Measurements from ENCODE around the gene KRTAP10-2.
"Not testable (repeated sequence)": the region's sequence is repeated elsewhere in the genome, so short reads cannot be mapped to it uniquely, and the experiment has no call there.

Gene KRTAP10-2

DNA sequence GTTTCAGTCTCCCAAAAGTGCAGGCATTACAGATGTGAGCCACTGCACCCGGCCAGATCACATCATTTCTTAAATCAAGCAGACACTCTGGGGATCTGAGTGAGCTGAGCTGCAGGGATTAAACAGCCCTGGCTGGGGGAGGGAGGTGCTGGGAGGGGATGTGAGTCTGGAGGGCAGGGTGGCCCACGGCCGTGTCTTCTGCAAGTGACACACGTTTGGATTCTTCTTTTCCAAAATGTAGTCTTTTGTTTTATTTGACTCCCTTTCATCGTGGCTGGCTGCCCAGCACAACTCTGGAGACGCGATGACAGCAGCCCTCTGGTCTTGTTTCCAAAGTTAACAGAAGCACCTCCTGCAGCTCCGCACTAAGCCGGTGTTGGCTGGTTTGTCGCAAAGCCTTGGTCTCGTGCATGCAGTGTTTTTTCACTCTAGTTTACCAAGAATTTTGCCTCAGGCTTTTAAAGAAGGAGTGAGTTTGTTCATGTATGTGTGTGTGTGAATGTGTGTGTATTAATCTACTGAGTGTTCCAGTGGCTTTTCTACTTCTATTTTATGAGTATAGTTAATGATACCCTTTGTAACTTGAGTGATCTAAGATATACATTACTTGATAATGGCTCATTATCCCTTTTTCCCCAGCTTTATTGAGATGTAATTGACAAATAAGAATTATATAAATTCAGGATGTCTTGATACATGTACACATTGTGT, 31.9 kb upstream of the KRTAP10-2 start:
- DNase-seq (ENCODE audit: insufficient read length, low spot score) = no peak
- no peak for FAIRE-seq

DNA sequence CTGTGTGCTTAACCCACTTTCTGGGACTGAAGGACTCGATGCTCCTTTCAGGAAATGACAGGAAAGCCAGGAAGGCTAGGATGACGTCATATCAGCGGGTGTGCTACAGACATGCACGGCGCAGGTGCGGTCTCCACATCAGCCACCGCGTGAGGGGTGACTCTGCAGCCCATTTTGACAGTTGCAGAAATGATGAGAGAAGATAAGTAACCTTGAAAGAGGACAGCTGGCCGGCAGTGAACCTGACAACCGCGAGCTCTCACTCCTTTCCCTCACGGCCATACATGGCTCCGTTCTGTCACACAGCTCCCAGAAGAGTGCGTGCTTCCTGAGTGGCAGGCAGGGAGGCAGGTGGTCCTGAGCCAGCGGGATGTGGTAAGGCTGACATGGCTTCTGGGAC, 30.8 kb upstream of the KRTAP10-2 start:
- FAIRE-seq = no peak
- DNase-seq (ENCODE audit: insufficient read length, low spot score) = no peak

DNA sequence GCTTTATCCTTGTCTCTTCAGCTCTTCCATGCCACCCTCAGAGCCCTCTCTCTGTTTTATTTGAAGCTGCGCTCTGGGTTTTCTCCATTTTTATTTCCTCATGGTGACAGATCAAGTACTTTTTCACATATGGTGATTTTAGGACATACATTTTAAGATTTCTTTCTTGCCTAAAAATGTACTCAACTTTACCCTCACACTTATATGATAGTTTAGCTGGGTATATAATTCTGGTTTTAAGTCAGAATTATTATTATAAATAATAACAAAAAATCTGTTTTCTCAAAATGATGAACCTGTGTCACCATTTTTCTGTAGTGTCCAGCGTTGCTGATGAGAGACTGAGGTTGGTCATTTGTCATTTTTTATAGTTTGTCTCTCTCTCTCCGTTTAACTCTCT, 29.9 kb upstream of the KRTAP10-2 start:
- no peak for DNase-seq (ENCODE audit: insufficient read length, low spot score)
- FAIRE-seq = no peak

DNA sequence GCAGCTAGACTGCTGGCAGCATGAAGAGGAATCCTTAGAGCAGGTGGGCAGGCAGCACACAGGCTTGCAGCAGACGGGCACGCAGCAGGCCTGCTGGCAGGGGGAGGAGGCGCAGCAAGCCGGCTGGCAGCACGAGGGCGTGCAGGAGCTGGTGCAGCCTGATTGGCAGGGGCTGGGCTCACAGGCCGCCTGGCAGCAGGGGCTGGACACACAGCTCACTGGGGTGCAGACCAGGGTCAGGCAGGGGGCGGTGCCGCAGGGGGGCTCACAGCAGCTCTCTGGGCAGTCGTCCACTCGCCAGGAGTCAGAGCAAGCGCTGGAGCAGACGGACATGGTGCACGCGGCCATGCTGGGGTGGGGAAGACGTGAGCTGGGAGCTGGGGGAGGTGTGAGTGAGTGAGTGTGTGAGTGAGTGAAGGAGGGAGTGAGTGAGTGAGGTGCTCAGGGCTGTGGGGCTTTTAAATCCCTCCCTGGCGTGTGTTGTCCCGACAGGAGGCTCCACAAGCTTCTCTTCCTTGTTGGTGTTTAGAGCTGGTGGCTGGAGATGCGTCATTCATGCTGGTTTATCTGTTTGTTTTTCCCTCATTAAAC, 29.0 kb upstream of the KRTAP10-2 start, which contains the start of gene KRTAP10-5:
KRTAP10-5 (minus strand) TSS at position 374 of the 591 bp plus-strand sequence; CDS start at position 348, 26 bp downstream.
- DNase-seq (ENCODE audit: insufficient read length, low spot score); FAIRE-seq: not testable (repeated sequence)

DNA sequence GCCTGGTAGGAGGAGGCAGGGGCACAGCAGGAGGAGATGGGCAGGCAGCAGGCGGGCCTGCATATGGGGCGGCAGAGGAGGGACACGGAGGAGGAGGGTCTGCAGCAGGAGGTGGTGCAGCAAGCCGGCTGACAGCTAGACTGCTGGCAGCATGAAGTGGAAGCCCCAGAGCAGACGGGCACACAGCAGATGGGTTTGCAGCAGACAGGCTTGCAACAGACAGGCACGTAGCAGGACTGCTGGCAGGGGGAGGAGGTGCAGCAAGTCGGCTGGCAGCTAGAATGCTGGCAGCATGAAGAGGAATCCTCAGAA, 28.5 kb upstream of the KRTAP10-2 start:
- DNase-seq (ENCODE audit: insufficient read length, low spot score) = no peak
- no peak for FAIRE-seq

DNA sequence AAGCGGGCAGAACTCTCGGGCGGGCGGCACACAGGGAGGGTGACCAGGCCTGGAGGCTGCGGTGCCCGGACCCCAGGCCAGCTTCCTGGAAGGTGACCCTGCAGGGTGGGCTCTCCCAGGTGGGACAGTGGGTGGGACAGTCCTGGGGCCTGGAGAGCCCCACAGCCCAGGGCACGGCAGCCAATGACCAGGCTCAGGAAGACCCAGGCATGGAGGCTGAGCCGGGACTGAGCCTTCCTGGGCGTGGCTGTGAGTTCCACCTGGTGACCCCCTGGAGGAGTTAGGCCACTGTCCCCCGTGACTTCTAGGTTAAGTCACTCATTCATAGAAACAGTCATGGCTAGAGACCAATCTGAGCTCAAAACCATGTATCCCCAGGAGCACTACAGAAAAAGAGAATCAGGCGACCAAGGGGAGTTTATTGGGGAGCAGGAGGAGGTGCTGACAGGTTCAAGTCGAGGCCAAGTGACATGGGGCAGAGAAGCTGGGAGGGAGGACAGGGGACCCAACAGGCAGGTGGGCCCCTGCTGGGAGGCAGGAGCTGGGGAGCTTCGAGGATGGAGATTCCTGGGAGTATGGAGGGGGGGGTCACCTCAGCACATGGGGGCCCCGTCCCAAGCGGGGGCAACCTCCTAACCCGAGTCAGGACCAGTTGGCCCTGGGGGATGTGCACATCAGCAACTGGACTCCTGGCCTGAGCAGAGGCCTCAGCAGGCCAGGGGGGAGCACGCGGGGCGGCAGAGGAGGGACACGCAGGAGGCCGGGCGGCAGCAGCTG, 27.9 kb upstream of the KRTAP10-2 start:
- FAIRE-seq = no peak
- no peak for DNase-seq (ENCODE audit: insufficient read length, low spot score)

DNA sequence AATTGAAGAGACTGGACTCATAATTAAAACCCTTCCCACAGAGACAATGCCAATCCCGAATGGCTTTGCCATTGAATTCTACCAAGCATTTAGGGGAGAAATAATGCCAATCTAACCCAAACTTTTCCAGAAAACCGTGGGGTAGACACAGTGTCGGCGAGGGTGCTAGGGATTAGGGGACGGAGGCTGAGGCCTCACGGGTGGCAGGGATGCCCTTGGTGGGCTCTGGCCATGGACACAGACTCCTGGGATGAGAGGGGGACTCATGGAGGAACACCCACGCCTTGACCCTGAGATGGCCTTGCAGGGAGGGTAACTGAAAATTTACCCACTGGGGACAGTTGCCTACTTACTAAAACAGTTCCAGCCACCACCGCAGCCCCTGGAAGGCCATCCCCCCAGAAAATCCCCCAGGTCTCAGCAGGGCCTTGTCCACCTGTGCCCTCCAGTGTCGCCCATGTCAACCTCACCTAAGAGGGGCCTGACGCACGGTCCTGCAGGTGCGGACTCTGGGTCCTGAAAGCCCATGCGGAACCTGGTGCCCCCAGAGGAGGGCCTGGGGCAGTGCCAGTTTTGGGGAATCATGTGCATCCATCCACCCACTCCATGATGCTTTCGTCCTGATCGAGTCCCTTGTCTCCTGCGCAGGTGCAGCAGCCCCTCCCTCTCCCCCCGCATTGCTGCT, 27.2 kb upstream of the KRTAP10-2 start:
- no peak for FAIRE-seq

DNA sequence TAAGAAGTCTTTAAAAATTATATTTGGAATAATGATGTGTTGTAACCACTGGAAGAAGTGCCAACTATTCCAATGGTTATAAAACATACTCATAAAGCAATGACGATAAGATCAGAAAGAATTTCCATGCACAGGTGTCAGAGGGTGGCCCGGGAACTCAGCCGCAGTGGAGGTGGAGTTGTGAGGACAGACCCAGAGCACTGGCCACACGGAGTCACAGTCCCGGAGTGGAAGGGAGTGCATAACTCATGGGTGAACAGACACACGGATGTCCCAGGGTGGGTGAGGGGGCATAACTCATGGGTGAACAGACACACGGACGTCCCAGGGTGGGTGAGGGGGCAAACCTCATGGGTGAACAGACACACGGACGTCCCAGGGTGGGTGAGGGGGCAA, 24.7 kb upstream of the KRTAP10-2 start:
- FAIRE-seq (no peak), DNase-seq (ENCODE audit: insufficient read length, low spot score) (no peak)

More for the DNA sequence above, 27.2 kb upstream of the KRTAP10-2 start:
- DNase-seq (ENCODE audit: insufficient read length, low spot score) = no peak

DNA sequence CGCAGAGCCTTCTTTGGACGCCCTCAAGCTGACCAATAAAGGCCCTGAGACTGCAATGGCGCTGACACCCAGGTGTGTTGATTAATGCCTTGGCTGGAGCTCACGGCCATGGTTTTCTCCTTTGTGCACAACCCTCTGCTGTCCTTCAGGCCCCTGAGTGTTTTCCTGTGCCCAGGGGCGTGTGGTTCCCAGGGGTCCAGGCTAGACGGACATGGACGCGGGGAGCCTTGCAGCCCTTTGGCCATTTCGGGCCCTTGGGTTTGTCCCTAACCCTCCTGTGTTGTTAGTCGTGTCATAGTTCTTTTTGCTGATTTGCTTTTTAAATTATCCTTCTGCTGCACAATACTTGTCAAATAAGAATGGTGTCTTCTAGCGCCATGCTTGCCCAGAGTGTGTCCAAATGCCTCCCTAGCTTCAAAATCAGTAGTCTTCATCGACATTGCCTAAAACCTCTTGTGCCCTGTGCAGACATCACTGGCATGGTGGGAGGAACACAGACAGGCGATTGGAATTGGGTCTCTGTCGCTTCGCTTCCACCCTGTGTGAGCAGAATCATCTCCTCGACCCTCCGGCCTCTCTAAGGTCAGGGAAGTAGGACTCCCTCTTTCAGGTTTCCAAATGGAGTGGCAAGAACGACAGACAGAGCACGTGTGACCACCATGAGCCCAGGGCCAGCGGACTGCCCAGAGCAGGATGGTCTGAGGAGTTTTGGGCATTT, 24.2 kb upstream of the KRTAP10-2 start:
- FAIRE-seq (no peak), DNase-seq (ENCODE audit: insufficient read length, low spot score) (no peak)

DNA sequence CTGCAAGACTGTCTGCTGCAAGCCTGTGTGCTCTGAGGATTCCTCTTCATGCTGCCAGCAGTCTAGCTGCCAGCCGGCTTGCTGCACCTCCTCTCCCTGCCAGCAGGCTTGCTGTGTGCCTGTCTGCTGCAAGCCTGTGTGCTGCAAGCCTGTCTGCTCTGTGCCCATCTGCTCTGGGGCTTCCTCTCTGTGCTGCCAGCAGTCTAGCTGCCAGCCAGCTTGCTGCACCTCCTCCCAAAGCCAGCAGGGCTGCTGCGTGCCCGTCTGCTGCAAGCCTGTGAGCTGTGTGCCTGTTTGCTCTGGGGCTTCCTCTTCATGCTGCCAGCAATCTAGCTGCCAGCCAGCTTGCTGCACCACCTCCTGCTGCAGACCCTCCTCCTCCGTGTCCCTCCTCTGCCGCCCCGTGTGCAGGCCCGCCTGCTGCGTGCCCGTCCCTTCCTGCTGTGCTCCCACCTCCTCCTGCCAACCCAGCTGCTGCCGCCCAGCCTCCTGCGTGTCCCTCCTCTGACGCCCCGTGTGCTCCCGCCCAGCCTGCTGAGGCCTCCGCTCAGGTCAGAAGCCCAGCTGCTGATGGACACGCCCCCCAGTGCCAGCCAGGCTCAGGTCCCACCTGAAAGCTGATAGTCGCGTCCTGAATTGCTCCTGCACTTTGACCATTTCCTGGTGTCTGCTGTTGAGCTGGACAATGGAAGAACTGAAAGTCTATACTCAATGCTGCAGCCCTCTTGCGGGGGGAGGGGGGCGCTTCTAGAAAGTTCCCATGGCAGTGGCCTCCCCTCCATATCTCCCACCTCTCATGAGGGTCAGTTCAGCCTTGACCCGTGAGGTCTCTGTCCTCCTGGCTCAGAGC, 23.4 kb upstream of the KRTAP10-2 start:
- no peak for DNase-seq (ENCODE audit: insufficient read length, low spot score)
- no peak for FAIRE-seq

DNA sequence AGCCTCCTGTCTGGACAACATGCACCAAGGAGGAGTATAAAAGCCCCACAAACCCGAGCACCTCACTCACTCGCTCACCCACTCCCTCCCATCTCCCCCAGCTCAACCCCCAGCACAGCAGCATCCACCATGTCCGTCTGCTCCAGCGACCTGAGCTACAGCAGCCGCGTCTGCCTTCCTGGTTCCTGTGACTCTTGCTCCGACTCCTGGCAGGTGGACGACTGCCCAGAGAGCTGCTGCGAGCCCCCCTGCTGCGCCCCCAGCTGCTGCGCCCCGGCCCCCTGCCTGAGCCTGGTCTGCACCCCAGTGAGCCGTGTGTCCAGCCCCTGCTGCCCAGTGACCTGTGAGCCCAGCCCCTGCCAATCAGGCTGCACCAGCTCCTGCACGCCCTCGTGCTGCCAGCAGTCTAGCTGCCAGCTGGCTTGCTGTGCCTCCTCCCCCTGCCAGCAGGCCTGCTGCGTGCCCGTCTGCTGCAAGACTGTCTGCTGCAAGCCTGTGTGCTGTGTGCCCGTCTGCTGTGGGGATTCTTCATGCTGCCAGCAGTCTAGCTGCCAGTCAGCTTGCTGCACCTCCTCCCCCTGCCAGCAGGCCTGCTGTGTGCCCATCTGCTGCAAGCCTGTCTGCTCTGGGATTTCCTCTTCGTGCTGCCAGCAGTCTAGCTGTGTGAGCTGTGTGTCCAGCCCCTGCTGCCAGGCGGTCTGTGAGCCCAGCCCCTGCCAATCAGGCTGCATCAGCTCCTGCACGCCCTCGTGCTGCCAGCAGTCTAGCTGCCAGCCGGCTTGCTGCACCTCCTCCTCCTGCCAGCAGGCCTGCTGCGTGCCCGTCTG, 22.5 kb upstream of the KRTAP10-2 start, which contains the start of gene KRTAP10-4:
KRTAP10-4 (plus strand) TSS at position 100 of the 827 bp plus-strand sequence; CDS start at position 130, 30 bp downstream.
- DNase-seq (ENCODE audit: insufficient read length, low spot score) = not testable (repeated sequence)

DNA sequence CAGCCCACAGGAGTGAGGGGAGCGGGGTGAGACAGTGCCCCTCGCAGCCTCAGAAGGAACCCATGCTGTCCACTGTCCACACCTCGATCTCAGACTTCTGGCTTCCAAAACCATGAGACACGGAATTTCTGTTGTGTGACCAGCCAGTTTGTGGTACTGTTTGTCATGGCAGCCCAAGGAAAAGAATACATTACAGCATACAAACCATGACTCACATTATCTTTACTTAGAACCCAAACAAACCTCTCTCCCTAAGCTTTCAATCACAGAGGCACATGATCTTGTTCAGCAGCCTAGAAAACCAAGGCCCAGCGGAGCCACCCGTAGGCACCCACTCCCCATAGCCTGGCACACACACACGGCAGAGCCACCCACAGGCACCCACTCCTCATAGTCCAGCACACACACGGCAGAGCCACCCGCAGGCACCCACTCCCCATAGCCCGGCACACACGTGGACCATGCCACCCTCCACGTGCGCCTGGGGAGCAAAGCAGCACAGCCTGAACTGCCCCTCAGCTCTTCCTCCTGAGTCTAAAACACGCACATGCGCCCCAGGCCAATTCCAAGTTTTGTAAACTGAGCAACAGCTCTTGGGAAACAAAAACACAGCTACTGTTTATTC, 21.8 kb upstream of the KRTAP10-2 start:
- FAIRE-seq = no peak

More for the DNA sequence above, 22.5 kb upstream of the KRTAP10-2 start, which contains the start of gene KRTAP10-4:
- FAIRE-seq = not testable (repeated sequence)

DNA sequence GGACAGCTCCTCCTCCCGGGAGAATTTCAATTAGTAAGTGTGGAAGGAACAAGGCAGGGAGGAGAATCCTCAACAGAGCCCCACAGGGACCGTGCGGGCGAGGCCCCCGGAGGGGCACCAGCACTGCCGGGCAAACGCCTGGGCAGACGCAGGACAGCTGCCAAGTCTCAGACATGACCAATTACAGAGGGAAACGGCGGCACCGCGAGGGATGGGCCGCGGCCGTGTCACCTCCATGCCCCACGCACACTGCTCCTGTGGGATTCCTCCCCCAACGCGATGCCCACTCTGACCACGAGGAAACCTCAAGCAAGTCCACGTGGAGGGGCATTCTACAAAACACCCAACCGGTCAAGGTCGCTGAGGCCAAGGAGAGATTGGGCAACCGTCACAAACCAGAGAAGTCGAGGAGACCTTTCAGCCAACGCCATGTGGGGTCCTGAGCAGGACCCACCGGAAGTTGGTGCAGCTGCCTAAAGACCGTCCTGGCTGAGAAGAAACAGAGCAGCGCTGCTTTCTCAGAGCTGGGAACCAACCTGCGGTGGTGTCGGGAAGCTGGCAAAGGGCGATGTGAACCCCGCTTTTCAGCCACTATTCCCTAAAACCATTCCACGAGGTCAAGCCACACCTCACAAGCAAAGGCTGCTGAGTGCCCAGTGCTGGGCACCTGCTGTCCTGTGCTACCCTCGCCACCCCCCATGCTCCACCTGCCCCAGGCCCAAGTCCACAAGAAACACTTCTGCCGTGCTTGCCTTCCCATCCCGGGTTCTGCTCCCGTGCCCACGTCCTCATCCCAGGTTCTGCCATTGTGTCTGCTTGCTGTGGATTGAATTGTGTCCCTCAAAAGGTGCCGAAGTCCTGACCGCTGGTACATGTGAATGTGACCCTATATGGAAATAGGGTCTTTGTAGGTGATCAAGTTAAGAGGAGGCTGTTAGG, 20.8 kb upstream of the KRTAP10-2 start:
- no peak for FAIRE-seq

More for the DNA sequence above, 21.8 kb upstream of the KRTAP10-2 start:
- no peak for DNase-seq (ENCODE audit: insufficient read length, low spot score)

DNA sequence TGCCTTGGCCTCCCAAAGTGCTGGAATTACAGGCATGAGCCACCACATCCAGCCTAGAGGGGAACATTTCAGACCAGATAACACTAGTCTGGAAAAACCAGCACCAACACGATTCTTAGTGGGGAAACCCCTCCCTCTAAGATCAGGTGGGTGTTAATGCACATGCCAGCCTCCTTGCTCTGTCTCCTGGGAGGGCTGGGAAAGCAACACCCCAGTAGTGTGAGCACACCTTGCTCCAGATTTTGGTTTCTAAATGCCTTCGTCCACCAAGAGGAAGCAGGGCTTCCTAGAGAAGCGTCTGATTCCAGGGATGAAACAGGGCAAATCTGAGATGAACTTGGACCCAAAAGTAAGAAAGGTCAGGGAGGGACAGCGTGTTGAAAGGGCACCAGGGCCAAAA, 20.0 kb upstream of the KRTAP10-2 start:
- FAIRE-seq = no peak
- DNase-seq (ENCODE audit: insufficient read length, low spot score) = no peak

More for the DNA sequence above, 20.8 kb upstream of the KRTAP10-2 start:
- DNase-seq (ENCODE audit: insufficient read length, low spot score) = no peak

DNA sequence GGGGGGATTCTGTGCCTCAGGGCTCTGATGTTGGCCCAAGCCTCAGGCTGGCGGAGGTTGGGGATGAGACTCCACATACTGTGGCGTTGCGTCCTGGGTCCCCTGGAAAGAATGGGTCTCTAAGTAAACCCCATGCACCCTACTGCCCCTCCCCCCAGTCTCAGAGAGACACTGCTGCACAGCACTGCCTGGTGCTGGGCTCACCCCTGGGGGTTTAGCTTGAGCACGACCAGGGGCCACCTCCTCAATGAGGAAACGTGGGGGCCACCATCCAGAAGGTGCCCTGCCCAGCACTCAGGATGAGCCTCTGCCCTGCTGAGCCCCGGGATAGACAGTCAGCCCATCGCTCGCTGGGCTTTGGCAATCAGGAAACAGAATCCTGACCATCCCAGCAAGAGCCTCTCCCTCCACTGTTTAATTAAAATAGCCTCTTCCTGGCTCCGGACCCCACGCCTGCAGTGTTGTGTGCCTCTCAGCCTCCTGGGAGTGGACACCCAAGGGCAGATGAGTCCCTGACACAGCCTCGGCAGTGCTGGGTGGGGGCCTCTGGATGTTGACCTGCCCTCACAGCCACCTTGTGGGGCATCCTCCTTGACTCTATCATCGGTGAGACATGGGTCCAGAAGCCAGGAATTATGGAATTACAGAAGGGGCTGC, 18.7 kb upstream of the KRTAP10-2 start:
- no peak for DNase-seq (ENCODE audit: insufficient read length, low spot score)
- no peak for FAIRE-seq
